ENCODE measurements around the gene AMMECR1L. TPM values are rescaled to one million over a fixed set of nuclear protein-coding genes. Genes with fewer than 3 reads are reported as not detected.

AMMECR1L gene
- total and polyA plus RNA-seq, 4 donors = 1.5 to 8.0 (median 6.1) TPM

DNA sequence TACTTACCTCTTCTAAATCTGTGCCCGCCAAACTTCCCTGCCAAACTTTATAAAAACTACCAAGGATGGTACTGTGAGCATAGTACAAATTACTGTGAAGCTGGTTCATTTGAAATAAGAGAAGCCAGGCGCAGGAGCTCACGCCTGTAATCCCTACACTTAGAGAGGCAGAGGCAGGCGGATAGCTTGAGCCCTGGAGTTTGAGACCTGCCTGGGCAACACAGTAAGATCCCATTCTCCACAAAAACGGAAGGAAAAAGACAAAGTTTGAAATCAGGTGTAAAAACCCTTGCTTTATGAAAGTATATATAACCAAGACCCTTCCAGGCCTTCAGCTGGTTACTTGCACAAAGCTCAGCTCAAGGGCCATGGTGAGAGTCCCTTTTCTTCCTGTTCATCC, 5.9 kb downstream of the AMMECR1L start (continued):
- TF ChIP-seq FOXA2 (IDR thresholded peaks at IDR 0.05) = no peak
- no peak for TF ChIP-seq REST (IDR thresholded peaks at IDR 0.05)
- TF ChIP-seq, protein P1, sequence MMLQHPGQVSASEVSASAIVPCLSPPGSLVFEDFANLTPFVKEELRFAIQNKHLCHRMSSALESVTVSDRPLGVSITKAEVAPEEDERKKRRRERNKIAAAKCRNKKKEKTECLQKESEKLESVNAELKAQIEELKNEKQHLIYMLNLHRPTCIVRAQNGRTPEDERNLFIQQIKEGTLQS (IDR thresholded peaks at IDR 0.05) = no peak
- TF ChIP-seq NR2F2 (IDR thresholded peaks at IDR 0.05) = no peak
- no peak for TF ChIP-seq RXRA (IDR thresholded peaks at IDR 0.05)
- no peak for TF ChIP-seq EGR1 (IDR thresholded peaks at IDR 0.05; ENCODE audit: low read depth in 2 of 2)
- TF ChIP-seq RAD21 (IDR thresholded peaks at IDR 0.05) = no peak
- TF ChIP-seq GABPA (IDR thresholded peaks at IDR 0.05 in 1 of 2, conservative IDR thresholded peaks at IDR 0.05 in 1 of 2) = no peak

DNA sequence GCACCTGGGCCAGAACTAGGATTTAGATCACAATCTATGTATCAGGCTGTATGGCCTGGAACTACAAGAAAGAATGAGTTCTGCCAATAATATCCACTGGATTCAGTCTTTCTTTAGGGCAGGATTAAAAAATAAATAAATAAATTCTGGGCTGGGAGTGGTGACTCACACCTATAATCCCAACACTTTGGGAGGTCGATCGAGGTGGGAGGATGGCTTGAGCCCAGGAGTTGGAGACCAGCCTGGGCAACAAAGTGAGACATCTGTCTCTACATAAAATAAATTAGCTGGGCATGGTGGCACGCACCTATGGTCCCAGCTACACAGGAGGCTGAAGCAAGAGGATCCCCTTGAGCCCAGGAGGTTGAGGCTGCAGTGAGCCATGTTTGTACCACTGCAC, 8.1 kb downstream of the AMMECR1L start:
- Histone ChIP-seq H3K4me3 (ENCODE audit: low read depth in 1 of 3, low read length in 3 of 3) (no peak overlapping the region), H3K9me3 (ENCODE audit: control insufficient read depth in 4 of 4, low read length in 3 of 4) (no peaks in the 10 kb centered on the region), H3K27ac (ENCODE audit: low read depth in 1 of 2, low read length in 2 of 2) (no peak overlapping the region), H3K9ac (ENCODE audit: low read depth in 1 of 2, low read length in 2 of 2) (no peak overlapping the region), H3K36me3 (ENCODE audit: control insufficient read depth in 4 of 4, insufficient read depth in 3 of 4, low read depth in 1 of 4, low read length in 3 of 4) (peaks cover 4 to 33% (median 16%) of the 10 kb centered on the region in 4 donors), H3K4me1 (ENCODE audit: control insufficient read depth in 4 of 4, insufficient read depth in 4 of 4, low read length in 3 of 4) (peaks cover 0 to 2% (median under 1%) of the 10 kb centered on the region in 4 donors), H3K27me3 (ENCODE audit: control insufficient read depth in 4 of 4, insufficient read depth in 4 of 4, low read length in 3 of 4) (no peaks in the 10 kb centered on the region)
- WGBS = 98% methylated on average over 3 of the region's 3 CpGs
- TF ChIP-seq FOXA1 (IDR thresholded peaks at IDR 0.05) (no peak), TAF1 (conservative IDR thresholded peaks at IDR 0.05) (no peak), GABPA (IDR thresholded peaks at IDR 0.05 in 1 of 2, conservative IDR thresholded peaks at IDR 0.05 in 1 of 2) (no peak), HNF4G (IDR thresholded peaks at IDR 0.05) (no peak), REST (IDR thresholded peaks at IDR 0.05) (no peak)
- DNase-seq (ENCODE audit: low spot score) = no peak

DNA sequence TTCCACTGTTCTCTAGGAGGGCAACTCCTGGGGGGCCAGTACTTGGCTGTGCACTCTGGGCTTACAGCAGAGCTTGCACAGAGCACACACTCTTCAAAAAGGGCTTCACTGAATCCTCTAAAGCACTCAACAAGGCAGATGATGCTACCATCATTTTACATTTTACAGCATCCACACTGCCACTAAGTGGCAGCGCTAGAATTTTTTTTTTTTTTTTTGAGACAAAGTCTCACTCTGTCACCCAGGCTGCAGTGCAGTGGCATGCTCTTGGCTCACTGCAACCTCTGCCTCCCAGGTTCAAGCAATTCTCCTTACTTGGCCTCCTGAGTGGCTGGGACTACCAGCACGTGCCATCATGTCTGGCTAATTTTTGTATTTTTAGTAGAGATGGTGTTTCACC, 8.6 kb downstream of the AMMECR1L start:
- no peak overlapping the region for H3K27ac ChIP-seq (ENCODE audit: low read depth in 1 of 2, low read length in 2 of 2)
- H3K36me3 ChIP-seq (ENCODE audit: control insufficient read depth in 4 of 4, insufficient read depth in 3 of 4, low read depth in 1 of 4, low read length in 3 of 4) = peaks cover 4 to 33% (median 15%) of the 10 kb centered on the region in 4 donors
- no peak for DNase-seq (ENCODE audit: low spot score)
- TF ChIP-seq SP1 (IDR thresholded peaks at IDR 0.05) = no peak
- no peak for TF ChIP-seq HNF4A (conservative IDR thresholded peaks at IDR 0.05)
- no peak for TF ChIP-seq CTCF (IDR thresholded peaks at IDR 0.05; ENCODE audit: low read depth, low read length, missing input control)
- TF ChIP-seq, protein P1 (IDR thresholded peaks at IDR 0.05) = no peak
- H3K9ac ChIP-seq (ENCODE audit: low read depth in 1 of 2, low read length in 2 of 2) = no peak overlapping the region
- no peak overlapping the region for H3K4me3 ChIP-seq (ENCODE audit: low read depth in 1 of 3, low read length in 3 of 3)
- 96% methylated on average over 2 of the region's 2 CpGs for WGBS
- no peaks in the 10 kb centered on the region for H3K9me3 ChIP-seq (ENCODE audit: control insufficient read depth in 4 of 4, low read length in 3 of 4)
- H3K27me3 ChIP-seq (ENCODE audit: control insufficient read depth in 4 of 4, insufficient read depth in 4 of 4, low read length in 3 of 4) = no peaks in the 10 kb centered on the region
- peaks cover 0 to 4% (median 0%) of the 10 kb centered on the region in 4 donors for H3K4me1 ChIP-seq (ENCODE audit: control insufficient read depth in 4 of 4, insufficient read depth in 4 of 4, low read length in 3 of 4)

Data from liver (tissue), 9 donors.